GM21526 (cell line): ENCODE data around the gene AK3.
"Not testable (repeated sequence)": the region's sequence is repeated elsewhere in the genome, so short reads cannot be mapped to it uniquely, and the experiment has no call there.

ENCODE experiments used
- ATAC-seq: cut with Tn5 transposase; IDR thresholded peaks from one replicate; pipeline ENCODE4 v1.9.1; 2021; ENCODE audit warnings: moderate library complexity; ENCODE audit not compliant: unreplicated experiment, low FRiP score

Gene AK3

DNA sequence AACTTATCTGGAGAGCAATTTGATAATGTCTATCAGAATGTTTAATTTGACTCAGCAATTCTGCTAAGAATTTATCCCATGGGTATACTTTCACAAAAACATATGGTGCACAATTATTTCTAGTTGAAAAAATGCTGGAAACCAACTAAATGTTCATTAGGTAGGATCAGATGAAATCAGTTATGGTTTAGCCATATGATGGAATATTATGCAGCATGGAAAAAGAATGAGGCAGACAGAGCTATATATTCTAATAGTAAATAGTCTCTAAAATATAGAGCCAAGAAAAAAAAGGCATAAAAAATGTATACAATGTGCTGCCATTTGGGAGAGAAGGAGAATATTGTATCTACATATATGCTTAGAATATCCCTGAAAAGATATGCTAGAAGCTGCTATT lies 71.1 kb downstream of the AK3 start:
- ATAC-seq = no peak

DNA sequence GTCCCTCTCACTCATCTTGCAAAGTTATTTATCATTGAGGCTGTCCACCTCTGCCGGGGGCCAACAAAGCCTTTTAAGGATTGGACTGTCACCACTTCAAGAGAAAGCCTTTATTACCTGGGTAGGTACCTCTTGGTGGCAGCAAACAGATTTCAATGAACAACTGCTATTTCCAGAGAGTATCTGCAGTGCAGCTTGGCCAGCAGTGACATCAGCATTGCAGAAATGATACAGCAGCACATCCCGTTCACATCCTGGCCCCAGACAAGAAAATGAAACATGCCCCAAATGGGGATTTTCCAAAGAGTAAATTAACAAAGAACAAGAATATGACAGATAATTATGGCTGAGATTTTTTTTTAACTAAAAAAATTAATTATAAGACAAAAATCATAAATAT lies 72.4 kb downstream of the AK3 start:
- no peak for ATAC-seq

DNA sequence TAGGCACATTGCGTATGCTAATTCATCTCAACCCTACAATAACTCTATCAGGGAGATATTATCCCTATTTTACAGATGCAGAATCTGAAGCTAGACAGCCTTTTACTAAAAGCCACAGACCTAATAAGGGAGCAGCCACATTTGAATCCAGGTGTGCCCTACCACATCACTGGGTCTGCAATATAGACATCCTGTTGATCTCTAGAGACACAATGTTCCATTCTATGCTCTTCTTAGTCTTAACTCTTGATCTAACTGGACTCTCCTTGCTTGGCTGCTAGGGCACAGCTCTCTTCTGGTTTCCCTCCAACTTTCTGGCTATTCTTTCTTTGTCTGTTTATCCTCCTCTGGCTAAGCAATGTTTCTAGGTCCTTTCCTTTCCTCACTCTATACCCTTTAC lies 73.3 kb downstream of the AK3 start:
- ATAC-seq = no peak

DNA sequence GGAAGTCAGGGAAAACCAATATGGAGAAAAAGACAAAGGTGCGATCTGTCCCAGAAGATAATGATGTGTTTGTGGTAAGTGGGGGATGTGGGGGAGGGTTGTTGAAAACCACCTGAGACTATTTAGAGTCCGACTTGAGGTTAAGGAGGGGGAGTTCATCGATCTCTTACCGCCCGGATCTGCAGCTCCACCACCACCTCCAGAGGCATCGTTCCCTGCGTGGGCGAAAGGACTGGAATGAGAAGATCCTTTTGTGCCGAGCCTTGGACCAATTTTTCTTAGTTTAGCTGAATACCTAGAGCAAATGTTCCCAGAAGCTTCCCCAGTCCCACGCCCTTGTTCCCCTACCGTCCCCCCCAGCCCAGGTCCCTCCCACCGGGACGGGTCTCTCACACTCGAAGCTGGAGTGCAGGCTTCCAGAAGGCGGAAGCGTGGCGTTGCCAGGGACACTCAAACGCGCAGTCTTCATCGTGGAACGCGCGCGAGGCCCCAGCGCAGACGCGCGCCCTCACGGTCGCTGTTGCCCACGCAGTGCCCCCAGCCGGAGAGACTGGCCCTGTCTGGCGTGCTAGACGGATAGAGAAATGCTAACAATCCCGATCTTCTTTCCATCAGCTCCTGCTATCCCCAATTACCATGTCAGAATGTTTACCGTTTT lies 74.8 kb downstream of the AK3 start, which contains the start of gene SPATA6L:
Gene SPATA6L (minus strand): TSS at position 439 of the 658 bp plus-strand sequence. CDS start 230 bp downstream, at position 209.
- no peak for ATAC-seq

DNA sequence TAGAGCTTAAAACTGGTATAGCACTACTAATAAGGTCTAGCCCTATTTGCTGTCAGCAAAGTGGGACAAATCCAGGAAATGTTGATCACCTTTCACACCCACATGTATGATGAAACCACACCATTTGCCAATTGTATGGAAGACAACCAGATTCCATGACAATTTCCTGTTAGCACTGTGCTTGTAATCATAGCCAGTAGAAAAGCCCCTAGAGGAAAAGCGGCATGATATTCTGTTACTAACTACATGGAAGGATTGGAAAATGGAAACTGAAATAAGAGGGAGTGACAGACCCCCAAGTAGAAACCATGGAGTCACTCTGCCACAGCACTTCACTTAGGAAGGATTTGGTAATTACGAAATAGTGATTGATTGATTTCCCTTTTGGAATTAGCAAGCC lies 75.6 kb downstream of the AK3 start:
- ATAC-seq = no peak

DNA sequence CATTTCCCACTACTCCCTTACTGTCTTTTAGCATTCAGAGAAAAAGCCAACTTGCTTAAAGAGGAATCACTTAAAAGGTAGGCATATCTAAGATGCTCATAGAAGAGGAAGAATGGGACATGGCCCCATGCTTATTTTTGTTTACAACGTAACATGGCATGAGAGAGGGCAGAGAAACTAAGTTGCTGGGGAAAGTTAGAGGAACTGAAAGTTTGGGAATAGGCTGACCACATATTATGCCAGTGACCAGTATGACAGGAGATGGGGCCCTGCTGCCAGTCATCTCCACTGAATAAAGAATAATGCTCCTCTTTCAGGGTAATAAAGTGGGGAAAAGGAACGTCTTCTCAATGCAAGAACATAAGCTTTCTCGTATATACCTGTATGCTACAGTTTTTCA lies 77.0 kb downstream of the AK3 start:
- no peak for ATAC-seq

DNA sequence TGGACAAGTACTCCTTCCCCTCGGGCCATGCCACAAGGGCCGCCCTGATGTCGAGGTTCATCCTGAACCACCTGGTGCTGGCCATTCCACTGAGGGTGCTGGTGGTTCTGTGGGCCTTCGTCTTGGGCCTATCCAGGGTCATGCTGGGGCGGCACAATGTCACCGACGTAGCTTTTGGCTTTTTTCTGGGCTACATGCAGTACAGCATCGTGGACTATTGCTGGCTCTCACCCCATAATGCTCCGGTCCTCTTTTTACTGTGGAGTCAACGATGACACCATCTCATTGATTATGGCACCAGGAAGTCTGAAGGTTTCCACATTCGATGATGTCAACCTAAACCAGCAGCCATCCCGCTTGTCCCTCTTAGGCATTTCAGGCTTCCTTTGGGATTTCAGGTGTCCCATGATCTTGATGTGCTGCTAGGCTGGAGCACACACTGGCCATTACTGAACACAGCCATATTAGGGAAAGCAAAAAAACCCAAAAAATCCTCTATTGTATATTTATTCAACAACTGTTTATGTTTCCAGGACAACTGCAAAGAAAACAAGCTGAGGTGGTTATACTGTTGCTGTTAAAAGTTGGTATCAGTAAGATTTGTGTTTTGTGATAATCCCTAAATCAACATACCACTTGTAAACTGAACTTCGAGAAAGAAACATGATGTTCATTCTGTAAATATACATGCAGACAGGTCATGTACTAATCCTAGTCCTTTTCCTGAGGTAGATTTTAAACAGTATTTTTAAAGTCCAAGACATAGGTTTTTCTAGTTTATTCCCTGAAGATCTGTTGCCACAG lies 77.8 kb downstream of the AK3 start:
- ATAC-seq = peak; percentile 2

DNA sequence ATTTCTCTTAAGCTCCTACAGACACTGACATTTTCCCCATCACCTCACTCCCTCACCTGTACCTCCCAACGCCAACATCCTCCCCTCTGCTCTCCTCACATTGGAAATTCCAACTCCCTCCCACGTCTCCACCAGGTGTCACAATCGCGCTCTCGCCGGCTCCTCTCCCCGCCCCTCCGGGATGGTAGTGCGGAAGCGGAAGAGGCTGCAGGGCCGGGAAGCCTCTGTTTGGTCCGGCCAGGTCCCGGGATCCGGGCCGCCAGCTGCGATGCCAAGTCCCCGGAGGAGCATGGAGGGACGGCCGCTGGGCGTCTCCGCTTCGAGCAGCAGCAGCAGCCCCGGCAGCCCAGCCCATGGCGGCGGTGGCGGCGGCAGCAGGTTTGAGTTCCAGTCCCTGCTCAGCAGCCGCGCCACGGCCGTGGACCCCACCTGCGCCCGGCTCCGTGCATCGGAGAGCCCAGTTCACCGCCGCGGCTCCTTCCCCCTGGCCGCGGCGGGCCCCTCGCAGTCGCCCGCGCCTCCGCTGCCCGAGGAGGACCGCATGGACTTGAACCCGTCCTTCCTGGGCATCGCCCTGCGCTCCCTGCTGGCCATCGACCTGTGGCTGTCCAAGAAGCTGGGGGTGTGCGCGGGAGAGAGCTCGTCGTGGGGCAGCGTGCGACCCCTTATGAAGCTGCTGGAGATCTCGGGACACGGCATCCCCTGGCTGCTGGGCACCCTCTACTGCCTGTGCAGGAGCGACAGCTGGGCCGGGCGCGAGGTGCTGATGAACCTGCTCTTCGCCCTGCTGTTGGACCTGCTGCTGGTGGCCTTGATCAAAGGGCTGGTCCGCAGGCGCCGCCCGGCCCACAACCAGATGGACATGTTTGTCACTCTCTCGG lies 78.7 kb downstream of the AK3 start, which contains the start of gene PLPP6:
Gene PLPP6 (plus strand): TSS at position 187 of the 881 bp plus-strand sequence. CDS start 82 bp downstream, at position 269.
- peak; percentile 88 for ATAC-seq

DNA sequence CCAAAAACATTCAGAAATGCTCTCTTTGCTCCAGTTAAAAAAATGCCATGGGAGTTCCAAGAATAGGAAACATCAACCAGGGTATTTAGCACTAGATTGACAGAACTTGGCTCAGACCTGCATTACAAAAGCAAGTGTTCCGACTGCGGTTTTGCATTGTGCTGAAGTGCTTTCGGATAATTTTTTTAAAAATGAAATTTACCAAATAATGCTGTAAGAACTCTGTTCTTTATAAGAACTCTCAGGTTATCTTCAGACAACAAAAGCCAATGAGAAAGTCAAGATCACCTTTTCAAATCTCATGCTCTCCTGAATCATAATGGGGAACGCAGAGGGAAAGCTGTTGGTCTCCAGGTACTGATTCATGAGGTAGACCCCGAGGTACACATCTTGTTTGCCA lies 79.4 kb downstream of the AK3 start:
- no peak for ATAC-seq

DNA sequence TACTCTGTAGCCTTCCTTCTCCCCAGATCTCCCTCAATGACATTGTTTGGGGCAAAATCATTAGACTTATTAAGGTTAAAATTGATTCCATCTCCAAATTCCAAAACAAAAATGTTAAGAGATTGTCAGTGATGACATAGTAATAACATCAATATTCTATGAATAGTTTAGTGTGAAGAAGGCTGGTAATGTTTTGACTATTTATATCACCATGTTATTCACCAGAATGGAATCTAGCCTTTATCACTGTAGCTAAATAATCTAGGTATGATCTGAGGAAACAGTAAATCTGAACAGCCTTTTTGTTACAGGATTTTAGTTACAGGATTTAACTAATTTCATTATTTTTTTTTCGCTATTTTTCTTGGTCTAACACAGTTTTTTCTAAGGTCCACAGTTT lies 79.8 kb downstream of the AK3 start:
- ATAC-seq = no peak

DNA sequence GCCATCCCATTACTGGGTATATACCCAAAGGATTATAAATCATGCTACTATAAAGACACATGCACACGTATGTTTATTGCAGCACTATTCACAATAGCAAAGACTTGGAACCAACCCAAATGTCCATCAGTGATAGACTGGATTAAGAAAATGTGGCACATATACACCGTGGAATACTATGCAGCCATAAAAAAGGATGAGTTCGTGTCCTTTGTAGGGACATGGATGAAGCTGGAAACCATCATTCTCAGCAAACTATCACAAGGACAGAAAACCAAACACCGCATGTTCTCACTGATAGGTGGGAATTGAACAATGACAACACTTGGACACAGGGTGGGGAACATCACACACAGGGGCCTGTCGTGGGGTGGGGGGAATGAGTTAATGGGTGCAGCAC lies 80.3 kb downstream of the AK3 start:
- ATAC-seq = not testable (repeated sequence)
